ENCODE data around the gene ANGPTL5.

DNA sequence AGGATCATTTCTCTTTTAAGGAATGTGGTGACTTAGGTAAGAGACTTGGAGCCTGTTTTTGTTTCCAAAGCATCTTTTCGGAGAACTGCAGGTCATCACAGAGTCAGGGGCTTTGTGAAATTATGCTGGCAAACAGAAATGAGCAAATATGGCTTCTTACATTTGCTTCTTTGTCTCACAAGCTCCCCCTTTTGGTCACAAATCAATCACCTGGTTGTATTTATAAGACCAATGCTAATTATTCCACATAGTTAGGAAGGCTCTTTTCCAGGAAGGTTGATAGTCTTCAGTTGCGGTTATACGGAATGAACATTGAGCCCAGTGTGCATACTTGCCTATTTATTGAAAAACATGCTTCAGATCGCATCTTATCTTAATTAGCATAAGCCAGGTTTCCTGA, 36.1 kb downstream of the ANGPTL5 start:
- TF ChIP-seq, protein P1, sequence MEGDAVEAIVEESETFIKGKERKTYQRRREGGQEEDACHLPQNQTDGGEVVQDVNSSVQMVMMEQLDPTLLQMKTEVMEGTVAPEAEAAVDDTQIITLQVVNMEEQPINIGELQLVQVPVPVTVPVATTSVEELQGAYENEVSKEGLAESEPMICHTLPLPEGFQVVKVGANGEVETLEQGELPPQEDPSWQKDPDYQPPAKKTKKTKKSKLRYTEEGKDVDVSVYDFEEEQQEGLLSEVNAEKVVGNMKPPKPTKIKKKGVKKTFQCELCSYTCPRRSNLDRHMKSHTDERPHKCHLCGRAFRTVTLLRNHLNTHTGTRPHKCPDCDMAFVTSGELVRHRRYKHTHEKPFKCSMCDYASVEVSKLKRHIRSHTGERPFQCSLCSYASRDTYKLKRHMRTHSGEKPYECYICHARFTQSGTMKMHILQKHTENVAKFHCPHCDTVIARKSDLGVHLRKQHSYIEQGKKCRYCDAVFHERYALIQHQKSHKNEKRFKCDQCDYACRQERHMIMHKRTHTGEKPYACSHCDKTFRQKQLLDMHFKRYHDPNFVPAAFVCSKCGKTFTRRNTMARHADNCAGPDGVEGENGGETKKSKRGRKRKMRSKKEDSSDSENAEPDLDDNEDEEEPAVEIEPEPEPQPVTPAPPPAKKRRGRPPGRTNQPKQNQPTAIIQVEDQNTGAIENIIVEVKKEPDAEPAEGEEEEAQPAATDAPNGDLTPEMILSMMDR (IDR thresholded peaks at IDR 0.05; ENCODE audit: low read length), result peak; percentile 65; the same call in 1 of the 2 replicates
- no peak for TF ChIP-seq EZH2 (IDR thresholded peaks at IDR 0.05; ENCODE audit: borderline replicate concordance, low read length)
